Left lung (tissue), 10 donors: ENCODE results near the gene FAR2. TPM values are rescaled to one million over a fixed set of nuclear protein-coding genes. Genes with fewer than 3 reads are reported as not detected.

Experiments
- ATAC-seq: fragments of 200-7000 bp; cut with Tn5 transposase; one replicate; pipeline ENCODE4 v1.9.1; 2020; ENCODE audit warnings: moderate library complexity
- DNase-seq, 4 donors: peaks; one replicate each; pipeline ENCODE4 v3.0.0-alpha.2; 2013 to 2020
- H3K27ac ChIP-seq, 2 donors: fragments of 200-600 bp; sonication (generic) in 1 of 2; one replicate each; pipeline versions ENCODE4 v1.5.0 to v1.8.0; 2020 to 2021
- H3K27me3 ChIP-seq, 2 donors: fragments of 200-600 bp; sonication (generic) in 1 of 2; one replicate each; pipeline versions ENCODE4 v1.5.0 to v1.8.0; 2020 to 2021
- H3K36me3 ChIP-seq, 2 donors: fragments of 200-600 bp; sonication (generic) in 1 of 2; one replicate each; pipeline versions ENCODE4 v1.5.0 to v1.8.0; 2020 to 2021
- H3K4me1 ChIP-seq, 2 donors: fragments of 200-600 bp; one replicate each; pipeline ENCODE4 v1.8.0; 2021
- H3K4me3 ChIP-seq, 2 donors: fragments of 200-600 bp; sonication (generic) in 1 of 2; one replicate each; pipeline versions ENCODE4 v1.5.0 to v1.8.0; 2020 to 2021; ENCODE audit warnings: mild to moderate bottlenecking in 1 of 2
- H3K9me3 ChIP-seq, 2 donors: fragments of 200-600 bp; sonication (generic) in 1 of 2; one replicate each; pipeline versions ENCODE4 v1.5.0 to v1.8.0; 2020 to 2021
- CTCF ChIP-seq, 2 donors: fragments of 200-600 bp; sonication (generic) in 1 of 2; IDR thresholded peaks; one replicate each; pipeline versions ENCODE4 v1.5.0 to v1.8.0; 2021; ENCODE audit warnings: antibody characterized with exemption in 2 of 2
- intact Hi-C, 2 donors: fragments of 100-400 bp; cut with DNase I; formaldehyde crosslinking; loops; one replicate each; pipeline versions ENCODE4 v1.11.2 to v1.14.2; 2022
- polyA plus RNA-seq, 6 donors: library from polyadenylated mRNA; unstranded; fragments of 120-200 nt; gene quantifications; one replicate each; pipeline ENCODE4 v1.2.1, GENCODE V29; 2013; ENCODE audit not compliant: insufficient read length in 6 of 6
- total RNA-seq, 2 donors: library from RNA; stranded (reverse); fragmentation: NEBNext Ultra II Directional; extraction: Animal tissue kit (Norgen Biotek cat#: 25700); gene quantifications; one replicate each; pipeline ENCODE4 v1.2.1, GENCODE V29; 2021
- donor health status: DM: no; HTN: yes; CAD: no.
- donor health status: DM: no; HTN: no; CAD: no.

FAR2 gene
- total and polyA plus RNA-seq, 8 donors: 6.6 to 17.4 (median 9.0) TPM

- Histone ChIP-seq H3K27me3 (no peaks in the 10 kb centered on the region), H3K36me3 (peaks cover 0 to 67% of the 10 kb centered on the region in 2 donors), H3K27ac (no peak overlapping the region), H3K4me1 (peaks cover 0 to 3% of the 10 kb centered on the region in 2 donors), H3K9me3 (no peaks in the 10 kb centered on the region), H3K4me3 (no peak overlapping the region)
- DNase-seq (no peak), ATAC-seq (no peak)
- no peak for TF ChIP-seq CTCF (IDR thresholded peaks at IDR 0.05)
- intact Hi-C loops: no loop called here
Measured at GRCh38 chr12:29346769-29347421, 197.8 kb downstream of the FAR2 start.

GRCh38 chr12:29350080-29350479 lies 201.0 kb downstream of the FAR2 start:
- H3K27me3 ChIP-seq: no peaks in the 10 kb centered on the region
- no peak for TF ChIP-seq CTCF (IDR thresholded peaks at IDR 0.05)
- peaks cover 0 to 3% of the 10 kb centered on the region in 2 donors for H3K4me1 ChIP-seq
- ATAC-seq: no peak
- intact Hi-C loops: no loop called here
- DNase-seq: peak in 2 of 4 donors; percentile 9 to 17
- peaks cover 0 to 60% of the 10 kb centered on the region in 2 donors for H3K36me3 ChIP-seq
- H3K27ac ChIP-seq: no peak overlapping the region
- H3K9me3 ChIP-seq: no peaks in the 10 kb centered on the region
- no peak overlapping the region for H3K4me3 ChIP-seq

- Histone ChIP-seq H3K27me3 (no peaks in the 10 kb centered on the region), H3K4me1 (peaks cover 0 to 2% of the 10 kb centered on the region in 2 donors), H3K36me3 (peaks cover 0 to 59% of the 10 kb centered on the region in 2 donors), H3K27ac (no peak overlapping the region), H3K9me3 (no peaks in the 10 kb centered on the region), H3K4me3 (no peak overlapping the region)
- TF ChIP-seq CTCF (IDR thresholded peaks at IDR 0.05): no peak
- ATAC-seq (no peak), DNase-seq (no peak)
- intact Hi-C loops: no loop called here
Measured at GRCh38 chr12:29354954-29355353, 205.9 kb downstream of the FAR2 start.

- Histone ChIP-seq H3K36me3 (peaks cover 0 to 55% of the 10 kb centered on the region in 2 donors), H3K4me3 (no peak overlapping the region), H3K9me3 (no peaks in the 10 kb centered on the region), H3K27ac (no peak overlapping the region), H3K4me1 (no peaks in the 10 kb centered on the region), H3K27me3 (no peaks in the 10 kb centered on the region)
- DNase-seq (no peak), ATAC-seq (no peak)
- TF ChIP-seq CTCF (IDR thresholded peaks at IDR 0.05): no peak
- intact Hi-C loops: no loop called here
Measured at GRCh38 chr12:29365091-29365490, 216.0 kb downstream of the FAR2 start.

- ATAC-seq: no peak
- H3K9me3 ChIP-seq: no peaks in the 10 kb centered on the region
- no peak overlapping the region for H3K4me3 ChIP-seq
- intact Hi-C loops: no loop called here
- no peak for DNase-seq
- H3K36me3 ChIP-seq: peaks cover 0 to 22% of the 10 kb centered on the region in 2 donors
- no peak overlapping the region for H3K27ac ChIP-seq
- no peaks in the 10 kb centered on the region for H3K27me3 ChIP-seq
- H3K4me1 ChIP-seq: no peaks in the 10 kb centered on the region
- no peak for TF ChIP-seq CTCF (IDR thresholded peaks at IDR 0.05)
Measured at GRCh38 chr12:29374012-29374411, 224.9 kb downstream of the FAR2 start.
